SK-N-SH (cell line): Measurements from ENCODE around the gene LTK.

ENCODE experiments used
- CTCF ChIP-seq: fragments of 200-600 bp; sonication (generic); IDR thresholded peaks from 2 replicates; pipeline ENCODE4 v1.6.1; 2017; ENCODE audit warnings: antibody characterized with exemption, mild to moderate bottlenecking, moderate library complexity
- FOSL2 ChIP-seq: IDR thresholded peaks from 2 replicates; pipeline ENCODE4 v1.4.0; 2012; ENCODE audit warnings: low read depth, mild to moderate bottlenecking, moderate library complexity, borderline replicate concordance
- JUND ChIP-seq: IDR thresholded peaks from 2 replicates; pipeline ENCODE4 v1.4.0; 2012
- NFIC ChIP-seq: IDR thresholded peaks from 2 replicates; pipeline ENCODE4 v1.4.0; 2012; ENCODE audit warnings: borderline replicate concordance
- POLR2AphosphoS5 ChIP-seq: IDR thresholded peaks from 2 replicates; pipeline ENCODE4 v1.6.1; 2012; ENCODE audit warnings: low read depth, low read length
- REST ChIP-seq: IDR thresholded peaks from 2 replicates; pipeline ENCODE4 v1.6.1; 2012; ENCODE audit warnings: mild to moderate bottlenecking, low read depth, low read length, moderate library complexity
- TAF1 ChIP-seq: IDR thresholded peaks from 2 replicates; pipeline ENCODE4 v1.6.1; 2012; ENCODE audit warnings: low read depth, mild to moderate bottlenecking, low read length, moderate library complexity, borderline replicate concordance
- USF2 ChIP-seq: fragments of 150-350 bp; IDR thresholded peaks from 2 replicates; pipeline ENCODE4 v1.6.1; 2017; ENCODE audit warnings: antibody characterized with exemption, low read length, low read depth, borderline replicate concordance
- YY1 ChIP-seq: IDR thresholded peaks from 2 replicates; pipeline ENCODE4 v1.4.0; 2012; ENCODE audit warnings: low read depth, mild to moderate bottlenecking
- ZBTB33 ChIP-seq: IDR thresholded peaks from 2 replicates; pipeline ENCODE4 v1.4.0; 2012; ENCODE audit warnings: low read depth, borderline replicate concordance

- TF ChIP-seq CTCF (no peak), POLR2AphosphoS5 (no peak), ZBTB33 (no peak), USF2 (no peak), YY1 (no peak), TAF1 (no peak), REST (no peak), NFIC (no peak), JUND (no peak), FOSL2 (no peak)
These were observed 40.7 kb upstream of the LTK start for GRCh38 chr15:41554343-41554742.
